OCI-LY1 (cell line): ENCODE data around the gene NSD2.

ENCODE experiments used
- H2AFZ ChIP-seq: fragments of 200-600 bp; sonication (generic), shearing (Covaris generic); 2 replicates; pipeline ENCODE4 v1.6.0; 2014; ENCODE audit warnings: antibody characterized with exemption, mild to moderate bottlenecking, low read length
- H3F3A ChIP-seq: fragments of 200-600 bp; sonication (generic), shearing (Covaris generic); 2 replicates; pipeline ENCODE4 v1.6.0; 2014; ENCODE audit warnings: mild to moderate bottlenecking, antibody characterized with exemption, low read length, moderate library complexity; ENCODE audit not compliant: insufficient read depth
- H3K27ac ChIP-seq: fragments of 200-600 bp; sonication (generic); 2 replicates; pipeline ENCODE4 v1.5.1; 2014; ENCODE audit warnings: low read length, mixed run types, mild to moderate bottlenecking, low read depth; ENCODE audit not compliant: poor library complexity, severe bottlenecking
- H3K27me3 ChIP-seq: fragments of 200-600 bp; sonication (generic); 2 replicates; pipeline ENCODE4 v1.6.0; 2014; ENCODE audit warnings: antibody characterized with exemption, mild to moderate bottlenecking, low read length, moderate library complexity; ENCODE audit not compliant: insufficient read depth
- H3K36me3 ChIP-seq: fragments of 200-600 bp; sonication (generic); 2 replicates; pipeline ENCODE4 v1.6.1; 2014; ENCODE audit warnings: mild to moderate bottlenecking, antibody characterized with exemption, low read length, moderate library complexity, mixed read lengths; ENCODE audit not compliant: insufficient read depth
- H3K4me1 ChIP-seq: fragments of 200-600 bp; sonication (generic); 2 replicates; pipeline ENCODE4 v1.5.1; 2014; ENCODE audit warnings: mild to moderate bottlenecking, low read length, moderate library complexity; ENCODE audit not compliant: insufficient read depth, severe bottlenecking
- H3K4me2 ChIP-seq: fragments of 200-600 bp; sonication (generic), shearing (Covaris generic); 2 replicates; pipeline ENCODE4 v1.6.1; 2014; ENCODE audit warnings: low read length
- H3K4me3 ChIP-seq: fragments of 200-600 bp; sonication (generic); 2 replicates; pipeline ENCODE4 v1.5.1; 2014; ENCODE audit warnings: low read length, low read depth, mild to moderate bottlenecking, mixed read lengths; ENCODE audit not compliant: poor library complexity, severe bottlenecking
- H3K79me2 ChIP-seq: fragments of 200-600 bp; shearing (Covaris generic); 2 replicates; pipeline ENCODE4 v1.6.1; 2016; ENCODE audit warnings: mixed run types, low read length, mixed read lengths; ENCODE audit not compliant: insufficient read depth
- H3K9ac ChIP-seq: fragments of 200-600 bp; sonication (generic), shearing (Covaris generic); 2 replicates; pipeline ENCODE4 v1.6.1; 2014; ENCODE audit warnings: mild to moderate bottlenecking, low read length, mixed read lengths
- H3K9me2 ChIP-seq: fragments of 200-600 bp; sonication (generic), shearing (Covaris generic); 2 replicates; pipeline ENCODE4 v1.6.1; 2014; ENCODE audit warnings: low read depth, mild to moderate bottlenecking, low read length, mixed read lengths
- H3K9me3 ChIP-seq: fragments of 200-600 bp; shearing (Covaris generic); 2 replicates; pipeline ENCODE4 v1.6.1; 2014; ENCODE audit warnings: low read length, mixed read lengths
- H4K20me1 ChIP-seq: fragments of 200-600 bp; sonication (generic), shearing (Covaris generic); 2 replicates; pipeline ENCODE4 v1.6.0; 2016; ENCODE audit warnings: mild to moderate bottlenecking, low read length; ENCODE audit not compliant: insufficient read depth
- CTCF ChIP-seq: fragments of 200-600 bp; sonication (generic), shearing (Covaris generic); IDR thresholded peaks from 2 replicates; pipeline ENCODE4 v1.5.1; 2017; ENCODE audit warnings: mild to moderate bottlenecking, antibody characterized with exemption, low read length, moderate library complexity, mixed read lengths
- EZH2 ChIP-seq: fragments of 200-600 bp; sonication (generic), shearing (Covaris generic); IDR thresholded peaks from 2 replicates; pipeline ENCODE4 v1.8.0; 2017; ENCODE audit warnings: borderline replicate concordance, mixed run types, mild to moderate bottlenecking, antibody characterized with exemption, low read length, moderate library complexity, mixed read lengths

The NSD2 gene

GRCh38 chr4:1831331-1831730 is 39.9 kb upstream of the NSD2 start:
- TF ChIP-seq CTCF (no peak), EZH2 (no peak)
- Histone ChIP-seq H3K9ac (no peak overlapping the region), H2AFZ (no peak overlapping the region), H3K9me2 (no peaks in the 10 kb centered on the region), H3K27ac (peak overlapping the region; percentile 94), H3K36me3 (peaks cover 32% of the 10 kb centered on the region; the same call in 1 of the 2 replicates), H3K4me1 (peaks cover 49% of the 10 kb centered on the region), H3K27me3 (no peaks in the 10 kb centered on the region), H3K79me2 (no peaks in the 10 kb centered on the region), H3K4me3 (no peak overlapping the region), H4K20me1 (no peaks in the 10 kb centered on the region), H3K9me3 (no peaks in the 10 kb centered on the region), H3F3A (no peaks in the 10 kb centered on the region), H3K4me2 (no peak overlapping the region)

- no peaks in the 10 kb centered on the region for H4K20me1 ChIP-seq
- H2AFZ ChIP-seq: no peak overlapping the region
- H3K27ac ChIP-seq: peak overlapping the region; percentile 94
- no peak overlapping the region for H3K4me2 ChIP-seq
- H3K4me3 ChIP-seq: no peak overlapping the region
- peaks cover 49% of the 10 kb centered on the region for H3K4me1 ChIP-seq
- H3K9me3 ChIP-seq: no peaks in the 10 kb centered on the region
- no peak overlapping the region for H3K9ac ChIP-seq
- no peak for TF ChIP-seq EZH2
- TF ChIP-seq CTCF: no peak
- no peaks in the 10 kb centered on the region for H3F3A ChIP-seq
- no peaks in the 10 kb centered on the region for H3K9me2 ChIP-seq
- H3K79me2 ChIP-seq: no peaks in the 10 kb centered on the region
- peaks cover 34% of the 10 kb centered on the region; the same call in 1 of the 2 replicates for H3K36me3 ChIP-seq
- no peaks in the 10 kb centered on the region for H3K27me3 ChIP-seq
These were observed 38.5 kb upstream of the NSD2 start for GRCh38 chr4:1832690-1833089.

GRCh38 chr4:1833307-1834046 is 37.7 kb upstream of the NSD2 start:
- H3K27ac ChIP-seq: peak overlapping the region; percentile 93
- H3K4me3 ChIP-seq: no peak overlapping the region
- H2AFZ ChIP-seq: no peak overlapping the region
- no peaks in the 10 kb centered on the region for H3K9me3 ChIP-seq
- peaks cover 49% of the 10 kb centered on the region for H3K4me1 ChIP-seq
- no peaks in the 10 kb centered on the region for H3K9me2 ChIP-seq
- no peaks in the 10 kb centered on the region for H3K79me2 ChIP-seq
- H3K27me3 ChIP-seq: no peaks in the 10 kb centered on the region
- peaks cover 37% of the 10 kb centered on the region; the same call in 1 of the 2 replicates for H3K36me3 ChIP-seq
- no peaks in the 10 kb centered on the region for H4K20me1 ChIP-seq
- H3K4me2 ChIP-seq: peak overlapping the region; percentile 52; the same call in 1 of the 2 replicates
- TF ChIP-seq CTCF: no peak
- no peak for TF ChIP-seq EZH2
- H3K9ac ChIP-seq: peak overlapping the region; percentile 50; the same call in 1 of the 2 replicates
- no peaks in the 10 kb centered on the region for H3F3A ChIP-seq
